ENCODE results near the gene CCT5.
"Not testable (repeated sequence)": the region's sequence is repeated elsewhere in the genome, so short reads cannot be mapped to it uniquely, and the experiment has no call there.

Gene CCT5

GRCh38 chr5:10247217-10247616 lies 2.9 kb upstream of the CCT5 start:
- not testable (repeated sequence) for DNase-seq

- no peak for DNase-seq
Measured at GRCh38 chr5:10248378-10249260, 1.5 kb upstream of the CCT5 start.

GRCh38 chr5:10250806-10251276 lies 761 bp downstream of the CCT5 start:
- peak; percentile 21 for DNase-seq

GRCh38 chr5:10251405-10251804 lies 1.3 kb downstream of the CCT5 start:
- no peak for DNase-seq

- DNase-seq, result no peak
Measured at GRCh38 chr5:10253390-10253789, 3.3 kb downstream of the CCT5 start.

- no peak for DNase-seq
Measured at GRCh38 chr5:10254686-10255085, 4.6 kb downstream of the CCT5 start.

- no peak for DNase-seq
Measured at GRCh38 chr5:10257870-10258269, 7.8 kb downstream of the CCT5 start.

- DNase-seq, result no peak
Measured at GRCh38 chr5:10259899-10260298, 9.8 kb downstream of the CCT5 start.

- DNase-seq, result no peak
Measured at GRCh38 chr5:10261065-10261464, 11.0 kb downstream of the CCT5 start.

GRCh38 chr5:10262121-10262774 lies 12.2 kb downstream of the CCT5 start:
- DNase-seq, result no peak

GRCh38 chr5:10262995-10263394 lies 12.9 kb downstream of the CCT5 start:
- no peak for DNase-seq

GRCh38 chr5:10264604-10265003 lies 14.5 kb downstream of the CCT5 start:
- no peak for DNase-seq

- DNase-seq, result no peak
Measured at GRCh38 chr5:10265245-10266109, 15.4 kb downstream of the CCT5 start.

GRCh38 chr5:10266137-10266536 lies 16.1 kb downstream of the CCT5 start:
- no peak for DNase-seq

GRCh38 chr5:10266839-10267238 lies 16.8 kb downstream of the CCT5 start:
- no peak for DNase-seq

GRCh38 chr5:10268100-10268499 lies 18.0 kb downstream of the CCT5 start:
- no peak for DNase-seq

GRCh38 chr5:10272053-10272874 lies 22.2 kb downstream of the CCT5 start:
- DNase-seq, result no peak

- not testable (repeated sequence) for DNase-seq
Measured at GRCh38 chr5:10272875-10273209, 22.8 kb downstream of the CCT5 start.

GRCh38 chr5:10275460-10275859 lies 25.4 kb downstream of the CCT5 start:
- no peak for DNase-seq

GRCh38 chr5:10275991-10276390 lies 25.9 kb downstream of the CCT5 start:
- no peak for DNase-seq

GRCh38 chr5:10276691-10277090 lies 26.6 kb downstream of the CCT5 start:
- no peak for DNase-seq
